WTC11 (cell line): ENCODE results near the gene ADH1C. TPM values are rescaled to one million over a fixed set of nuclear protein-coding genes. Genes with fewer than 3 reads are reported as not detected.

Experiments
- ATAC-seq: fragments of 200-7000 bp; cut with Tn5 transposase; 2 replicates; pipeline ENCODE4 v1.10.0; 2021; ENCODE audit warnings: mild to moderate bottlenecking, moderate library complexity
- CTCF ChIA-PET: fragments of 300-600 bp; sonication (Branson Sonifier 250); formaldehyde crosslinking; loops from one replicate; lab custom pipeline; 2021; ENCODE audit warnings: antibody characterized with exemption; lab: Charles Lee
- POLR2A ChIA-PET: fragments of 350-600 bp; sonication (Branson Sonifier 250); formaldehyde crosslinking; loops from one replicate; lab custom pipeline; 2021; ENCODE audit warnings: antibody characterized with exemption; lab: Charles Lee
- DNase-seq: peaks from one replicate; pipeline ENCODE4 v3.0.0; 2021; ENCODE audit warnings: low spot score
- H3K27ac Mint-ChIP-seq: 2 replicates; pipeline ENCODE4 v1.8.0; 2021; ENCODE audit warnings: mixed read lengths
- H3K27me3 Mint-ChIP-seq: 2 replicates; pipeline ENCODE4 v1.8.0; 2021; ENCODE audit warnings: low read depth, mild to moderate bottlenecking, moderate library complexity, mixed read lengths
- H3K36me3 Mint-ChIP-seq: 2 replicates; pipeline ENCODE4 v1.8.0; 2021; ENCODE audit warnings: mixed read lengths
- H3K4me1 Mint-ChIP-seq: 2 replicates; pipeline ENCODE4 v1.8.0; 2022; ENCODE audit warnings: mixed read lengths
- H3K4me3 Mint-ChIP-seq: 2 replicates; pipeline ENCODE4 v1.8.0; 2021; ENCODE audit warnings: mild to moderate bottlenecking, moderate library complexity, mixed read lengths
- H3K9me3 Mint-ChIP-seq: 2 replicates; pipeline ENCODE4 v1.8.0; 2021; ENCODE audit warnings: mixed read lengths
- AFF4 ChIP-seq: sonication (generic); formaldehyde crosslinking; IDR thresholded peaks from 2 replicates; pipeline ENCODE4 v1.8.1; 2023; ENCODE audit warnings: mild to moderate bottlenecking, missing genetic modification reagents, borderline replicate concordance
- ESRRA ChIP-seq: sonication (generic); formaldehyde crosslinking; IDR thresholded peaks from 2 replicates; pipeline ENCODE4 v1.8.1; 2022; ENCODE audit warnings: mild to moderate bottlenecking, missing genetic modification reagents, borderline replicate concordance
- FOXP4 ChIP-seq: sonication (generic); formaldehyde crosslinking; IDR thresholded peaks from 2 replicates; pipeline ENCODE4 v1.8.0; 2022; ENCODE audit warnings: mild to moderate bottlenecking, missing genetic modification reagents
- IRF1 ChIP-seq: sonication (generic); formaldehyde crosslinking; IDR thresholded peaks from 2 replicates; pipeline ENCODE4 v1.8.0; 2023; ENCODE audit warnings: missing genetic modification reagents
- JAZF1 ChIP-seq: fragments of 250-450 bp; sonication (Bioruptor Pico); IDR thresholded peaks from 2 replicates; pipeline ENCODE4 v1.9.0; 2021; ENCODE audit warnings: moderate library complexity, mild to moderate bottlenecking, inconsistent platforms
- MYBL2 ChIP-seq: sonication (generic); formaldehyde crosslinking; IDR thresholded peaks from 2 replicates; pipeline ENCODE4 v1.8.1; 2023; ENCODE audit warnings: mild to moderate bottlenecking, moderate library complexity, missing genetic modification reagents
- NFE2L1 ChIP-seq: sonication (generic); formaldehyde crosslinking; IDR thresholded peaks from 2 replicates; pipeline ENCODE4 v1.8.1; 2023; ENCODE audit warnings: missing genetic modification reagents
- NR3C1 ChIP-seq: sonication (generic); formaldehyde crosslinking; conservative IDR thresholded peaks from 2 replicates; pipeline ENCODE4 v1.8.1; 2023; ENCODE audit warnings: low read depth, mild to moderate bottlenecking, missing genetic modification reagents
- PRDM15 ChIP-seq: sonication (generic); formaldehyde crosslinking; IDR thresholded peaks from 2 replicates; pipeline ENCODE4 v1.8.0; 2022; ENCODE audit warnings: missing genetic modification reagents
- PRRX2 ChIP-seq: fragments of 250-450 bp; sonication (Bioruptor Pico); IDR thresholded peaks from 2 replicates; pipeline ENCODE4 v1.8.0; 2021; ENCODE audit warnings: mild to moderate bottlenecking
- RELA ChIP-seq: sonication (generic); formaldehyde crosslinking; IDR thresholded peaks from 2 replicates; pipeline ENCODE4 v1.8.1; 2022; ENCODE audit warnings: missing genetic modification reagents, mild to moderate bottlenecking, borderline replicate concordance
- TP53 ChIP-seq: sonication (generic); formaldehyde crosslinking; IDR thresholded peaks from 2 replicates; pipeline ENCODE4 v1.8.1; 2023; ENCODE audit warnings: mild to moderate bottlenecking, missing genetic modification reagents
- ZMAT4 ChIP-seq: fragments of 250-450 bp; sonication (Bioruptor Pico); IDR thresholded peaks from 2 replicates; pipeline ENCODE4 v1.9.0; 2021; ENCODE audit warnings: mild to moderate bottlenecking
- total RNA-seq: library from RNA; stranded (reverse); gene quantifications from 3 replicates; pipeline ENCODE4 v1.2.3, GENCODE V29; 2021

Gene ADH1C
- total RNA-seq, 1 experiment from 2014 or later: 0.22 TPM

- Mint-ChIP-seq H3K27ac (peak overlapping the region; percentile 5), H3K9me3 (no peaks in the 10 kb centered on the region), H3K4me1 (peaks cover 21% of the 10 kb centered on the region), H3K4me3 (peak overlapping the region; percentile 20; the same call in 1 of the 2 replicates), H3K27me3 (no peaks in the 10 kb centered on the region), H3K36me3 (no peaks in the 10 kb centered on the region)
- DNase-seq: no peak
- POLR2A ChIA-PET: no interaction called here
- CTCF ChIA-PET: no interaction called here
- TF ChIP-seq NR3C1 (no peak), PRDM15 (CRISPR knock-in tag) (no peak), ESRRA (no peak)
- peak; percentile 44; the same call in 1 of the 2 replicates for ATAC-seq
Measured at GRCh38 chr4:99310389-99310788, 42.2 kb downstream of the ADH1C start.

GRCh38 chr4:99305638-99306400 is 46.7 kb downstream of the ADH1C start:
- Mint-ChIP-seq H3K36me3 (peaks cover 4% of the 10 kb centered on the region), H3K27me3 (no peaks in the 10 kb centered on the region), H3K9me3 (peaks cover 6% of the 10 kb centered on the region), H3K27ac (no peak overlapping the region), H3K4me3 (no peak overlapping the region), H3K4me1 (peaks cover 18% of the 10 kb centered on the region)
- DNase-seq (no peak), ATAC-seq (no peak)
- ChIA-PET POLR2A (no interaction called here), CTCF (no interaction called here)
- no peak for TF ChIP-seq IRF1 (CRISPR knock-in tag)
- no peak for TF ChIP-seq RELA (CRISPR knock-in tag)
- no peak for TF ChIP-seq NFE2L1 (CRISPR knock-in tag)
- TF ChIP-seq ZMAT4 (CRISPR knock-in tag): no peak
- no peak for TF ChIP-seq NR3C1
- no peak for TF ChIP-seq MYBL2 (CRISPR knock-in tag)
- TF ChIP-seq FOXP4 (CRISPR knock-in tag): no peak
- no peak for TF ChIP-seq JAZF1 (CRISPR knock-in tag)
- no peak for TF ChIP-seq PRRX2 (CRISPR knock-in tag)
- TF ChIP-seq AFF4 (CRISPR knock-in tag): no peak
- no peak for TF ChIP-seq TP53 (CRISPR knock-in tag)
- TF ChIP-seq, all 79 proteins: peak for 0
